SK-N-SH (cell line): ENCODE data around the gene RSPH4A. TPM values are rescaled to one million over a fixed set of nuclear protein-coding genes. Genes with fewer than 3 reads are reported as not detected.

Experiments
- CTCF ChIA-PET: fragments of 300-600, 350-600 bp; formaldehyde crosslinking; extraction: SDS; loops from one replicate; lab custom pipeline; 2021; lab: Yijun Ruan, JAX
- POLR2A ChIA-PET: fragments of 350-600 bp; sonication (Branson Sonifier 250); formaldehyde crosslinking; extraction: SDS; loops from one replicate; lab custom pipeline; 2020; ENCODE audit warnings: antibody characterized with exemption, inconsistent platforms; lab: Yijun Ruan, JAX
- DNase-seq: peaks from one replicate; pipeline ENCODE4 v3.0.0; 2012
- H2AFZ ChIP-seq: fragments of 200-600 bp; sonication (generic); 2 replicates; pipeline ENCODE4 v1.8.1; 2016; ENCODE audit warnings: antibody characterized with exemption, mild to moderate bottlenecking, low read depth
- H3F3A ChIP-seq: fragments of 200-600 bp; sonication (generic); replicated peaks from 2 replicates; pipeline ENCODE3; 2016; ENCODE audit warnings: antibody characterized with exemption, mild to moderate bottlenecking; ENCODE audit not compliant: insufficient read depth
- H3K27ac ChIP-seq, 2 experiments: fragments of 200-500 bp in 1 of 2; fragments of 200-600 bp in 1 of 2; sonication (Bioruptor generic) in 1 of 2; sonication (generic), shearing (Covaris generic) in 1 of 2; 2 replicates each; pipeline versions ENCODE4 v1.5.1 to v1.6.1; 2014 to 2016; ENCODE audit warnings: low read depth in 2 of 2, inconsistent platforms in 1 of 2, low read length in 1 of 2, mild to moderate bottlenecking in 1 of 2, mixed read lengths in 1 of 2
- H3K27me3 ChIP-seq: fragments of 200-600 bp; sonication (generic), shearing (Covaris generic); 2 replicates; pipeline ENCODE4 v1.6.1; 2016; ENCODE audit warnings: mixed run types; ENCODE audit not compliant: insufficient read depth
- H3K36me3 ChIP-seq, 2 experiments: fragments of 200-500 bp in 1 of 2; fragments of 200-600 bp in 1 of 2; sonication (Bioruptor generic) in 1 of 2; sonication (generic) in 1 of 2; replicated peaks in 1 of 2; 2 replicates each; pipeline versions ENCODE3 to v1.5.1; 2014 to 2016; ENCODE audit warnings: low read length in 1 of 2, mild to moderate bottlenecking in 1 of 2; ENCODE audit not compliant: insufficient read depth in 2 of 2, control insufficient read depth in 1 of 2
- H3K4me1 ChIP-seq, 2 experiments: fragments of 200-500 bp in 1 of 2; fragments of 200-600 bp in 1 of 2; sonication (Bioruptor generic) in 1 of 2; sonication (generic), shearing (Covaris generic) in 1 of 2; 2 replicates each; pipeline versions ENCODE4 v1.5.1 to v1.6.1; 2014 to 2016; ENCODE audit warnings: low read depth in 1 of 2, low read length in 1 of 2, mixed run types in 1 of 2; ENCODE audit not compliant: insufficient read depth in 2 of 2, control insufficient read depth in 1 of 2
- H3K4me2 ChIP-seq: fragments of 200-600 bp; sonication (generic), shearing (Covaris generic); 2 replicates; pipeline ENCODE4 v1.6.1; 2017; ENCODE audit warnings: mixed run types
- H3K4me3 ChIP-seq, 2 experiments: fragments of 200-500 bp in 1 of 2; fragments of 200-600 bp in 1 of 2; sonication (Bioruptor generic) in 1 of 2; sonication (generic), shearing (Covaris generic) in 1 of 2; 2 replicates each; pipeline versions ENCODE4 v1.5.1 to v1.8.1; 2014 to 2016; ENCODE audit warnings: low read depth in 2 of 2, inconsistent platforms in 1 of 2, low read length in 1 of 2, mild to moderate bottlenecking in 1 of 2, mixed read lengths in 1 of 2, moderate library complexity in 1 of 2
- H3K79me2 ChIP-seq: fragments of 200-600 bp; sonication (generic); 2 replicates; pipeline ENCODE4 v1.8.1; 2017; ENCODE audit warnings: mild to moderate bottlenecking; ENCODE audit not compliant: insufficient read depth
- H3K9ac ChIP-seq: fragments of 200-600 bp; sonication (generic); 2 replicates; pipeline ENCODE4 v1.6.1; 2017; ENCODE audit warnings: mixed run types
- H3K9me2 ChIP-seq: fragments of 200-600 bp; sonication (generic); 2 replicates; pipeline ENCODE4 v1.6.1; 2017; ENCODE audit warnings: mixed run types
- H3K9me3 ChIP-seq: fragments of 200-600 bp; sonication (generic); 2 replicates; pipeline ENCODE4 v1.6.1; 2017; ENCODE audit warnings: mixed run types, mild to moderate bottlenecking, moderate library complexity
- H4K20me1 ChIP-seq: fragments of 200-600 bp; sonication (generic); 2 replicates; pipeline ENCODE4 v1.6.1; 2017; ENCODE audit warnings: mild to moderate bottlenecking, mixed run types; ENCODE audit not compliant: insufficient read depth
- CHD2 ChIP-seq: fragments of 150-350 bp; IDR thresholded peaks from 2 replicates; pipeline ENCODE4 v1.6.1; 2018; ENCODE audit warnings: low read length; ENCODE audit not compliant: partially characterized antibody
- EP300 ChIP-seq, 2 experiments: IDR thresholded peaks; 2 replicates each; pipeline versions ENCODE4 v1.4.0 to v1.6.1; 2012; ENCODE audit warnings: borderline replicate concordance in 1 of 2, low read depth in 1 of 2, low read length in 1 of 2
- EZH2phosphoT487 ChIP-seq: fragments of 200-600 bp; sonication (generic); IDR thresholded peaks from 2 replicates; pipeline ENCODE4 v1.6.1; 2017; ENCODE audit warnings: low read depth, mixed run types, mild to moderate bottlenecking, antibody characterized with exemption, moderate library complexity, borderline replicate concordance
- FOXJ3 ChIP-seq: sonication (generic); formaldehyde crosslinking; IDR thresholded peaks from 2 replicates; pipeline ENCODE4 v1.5.1; 2020; ENCODE audit warnings: mild to moderate bottlenecking, missing genetic modification reagents
- FOXM1 ChIP-seq: IDR thresholded peaks from 2 replicates; pipeline ENCODE4 v1.4.0; 2012; ENCODE audit warnings: low read depth, mild to moderate bottlenecking
- GABPA ChIP-seq: IDR thresholded peaks from 2 replicates; pipeline ENCODE4 v1.4.0; 2012; ENCODE audit warnings: low read depth, mild to moderate bottlenecking
- GATA2 ChIP-seq: sonication (generic); formaldehyde crosslinking; IDR thresholded peaks from 2 replicates; pipeline ENCODE4 v1.5.0; 2020; ENCODE audit warnings: mild to moderate bottlenecking, missing genetic modification reagents
- JUND ChIP-seq: IDR thresholded peaks from 2 replicates; pipeline ENCODE4 v1.4.0; 2012
- MEF2A ChIP-seq: IDR thresholded peaks from 2 replicates; pipeline ENCODE4 v1.4.0; 2012; ENCODE audit warnings: low read depth, borderline replicate concordance
- MXI1 ChIP-seq: IDR thresholded peaks from 2 replicates; pipeline ENCODE4 v1.6.1; 2012; ENCODE audit warnings: mild to moderate bottlenecking, low read depth, low read length, improper control_type of control experiment
- NFIC ChIP-seq: IDR thresholded peaks from 2 replicates; pipeline ENCODE4 v1.4.0; 2012; ENCODE audit warnings: borderline replicate concordance
- NRF1 ChIP-seq: IDR thresholded peaks from 2 replicates; pipeline ENCODE4 v1.6.1; 2012; ENCODE audit warnings: low read depth, mild to moderate bottlenecking, low read length
- RAD21 ChIP-seq: IDR thresholded peaks from 2 replicates; pipeline ENCODE4 v1.6.1; 2012; ENCODE audit warnings: mild to moderate bottlenecking, low read length
- RCOR1 ChIP-seq: fragments of 150-350 bp; IDR thresholded peaks from 2 replicates; pipeline ENCODE4 v1.6.1; 2017; ENCODE audit warnings: antibody characterized with exemption, low read length
- RFX5 ChIP-seq: IDR thresholded peaks from 2 replicates; pipeline ENCODE4 v1.6.1; 2012; ENCODE audit warnings: mild to moderate bottlenecking, improper control_type of control experiment, low read length
- RXRA ChIP-seq: IDR thresholded peaks from 2 replicates; pipeline ENCODE4 v1.4.0; 2012; ENCODE audit warnings: low read depth, mild to moderate bottlenecking, borderline replicate concordance
- SIN3A ChIP-seq: IDR thresholded peaks from 2 replicates; pipeline ENCODE4 v1.6.1; 2012; ENCODE audit warnings: low read depth, mild to moderate bottlenecking, low read length, moderate library complexity, borderline replicate concordance
- SMC3 ChIP-seq: IDR thresholded peaks from 2 replicates; pipeline ENCODE4 v1.6.1; 2012; ENCODE audit warnings: low read depth, low read length, improper control_type of control experiment
- TAF1 ChIP-seq: IDR thresholded peaks from 2 replicates; pipeline ENCODE4 v1.6.1; 2012; ENCODE audit warnings: low read depth, mild to moderate bottlenecking, low read length, moderate library complexity, borderline replicate concordance
- TEAD4 ChIP-seq: IDR thresholded peaks from 2 replicates; pipeline ENCODE4 v1.4.0; 2012; ENCODE audit warnings: mild to moderate bottlenecking, borderline replicate concordance; ENCODE audit not compliant: insufficient read depth
- YY1 ChIP-seq: IDR thresholded peaks from 2 replicates; pipeline ENCODE4 v1.4.0; 2012; ENCODE audit warnings: low read depth, mild to moderate bottlenecking
- WGBS: methylation state at CpG from one replicate; pipeline ENCODE4 v1.1.6; 2017; ENCODE audit warnings: low lambda C conversion rate; 5-methylcytosine and 5-hydroxymethylcytosine counted together
- polyA plus RNA-seq, 3 experiments: library from polyadenylated mRNA; depleted of rRNA; stranded (reverse); fragments of >200 nt; gene quantifications; 2 replicates each; pipeline ENCODE4 v1.2.3, GENCODE V29; 2012
- TF ChIP-seq, protein P1 (sequence below): IDR thresholded peaks from 2 replicates; pipeline ENCODE4 v1.4.0; 2012; ENCODE audit warnings: low read depth, borderline replicate concordance
- TF ChIP-seq, protein P2 (sequence below): fragments of 150-350 bp; IDR thresholded peaks from 2 replicates; pipeline ENCODE4 v1.6.1; 2016; ENCODE audit warnings: mild to moderate bottlenecking, low read depth, low read length
- TF ChIP-seq, protein P3 (sequence below): fragments of 150-350 bp; IDR thresholded peaks from 2 replicates; pipeline ENCODE4 v1.6.1; 2017; ENCODE audit warnings: antibody characterized with exemption, low read length, low read depth, borderline replicate concordance
- TF ChIP-seq, protein P4 (sequence below): fragments of 200-600 bp; sonication (generic); IDR thresholded peaks from 2 replicates; pipeline ENCODE4 v1.6.1; 2017; ENCODE audit warnings: antibody characterized with exemption, mild to moderate bottlenecking, moderate library complexity
- TF ChIP-seq, protein P5 (sequence below): IDR thresholded peaks from 2 replicates; pipeline ENCODE4 v1.4.0; 2012; ENCODE audit warnings: low read depth
- TF ChIP-seq, protein P6 (sequence below): IDR thresholded peaks from 2 replicates; pipeline ENCODE4; 2012

Gene RSPH4A
- 0.30 and 0.37 TPM in 2 replicates for polyA plus RNA-seq (2012; rRNA removed)
- polyA plus RNA-seq (2012; cell fraction: cytosol; rRNA removed): 0.26 and 0.27 TPM in 2 replicates
- polyA plus RNA-seq (2012; cell fraction: nucleus; rRNA removed): 0.81 and 0.89 TPM in 2 replicates

DNA sequence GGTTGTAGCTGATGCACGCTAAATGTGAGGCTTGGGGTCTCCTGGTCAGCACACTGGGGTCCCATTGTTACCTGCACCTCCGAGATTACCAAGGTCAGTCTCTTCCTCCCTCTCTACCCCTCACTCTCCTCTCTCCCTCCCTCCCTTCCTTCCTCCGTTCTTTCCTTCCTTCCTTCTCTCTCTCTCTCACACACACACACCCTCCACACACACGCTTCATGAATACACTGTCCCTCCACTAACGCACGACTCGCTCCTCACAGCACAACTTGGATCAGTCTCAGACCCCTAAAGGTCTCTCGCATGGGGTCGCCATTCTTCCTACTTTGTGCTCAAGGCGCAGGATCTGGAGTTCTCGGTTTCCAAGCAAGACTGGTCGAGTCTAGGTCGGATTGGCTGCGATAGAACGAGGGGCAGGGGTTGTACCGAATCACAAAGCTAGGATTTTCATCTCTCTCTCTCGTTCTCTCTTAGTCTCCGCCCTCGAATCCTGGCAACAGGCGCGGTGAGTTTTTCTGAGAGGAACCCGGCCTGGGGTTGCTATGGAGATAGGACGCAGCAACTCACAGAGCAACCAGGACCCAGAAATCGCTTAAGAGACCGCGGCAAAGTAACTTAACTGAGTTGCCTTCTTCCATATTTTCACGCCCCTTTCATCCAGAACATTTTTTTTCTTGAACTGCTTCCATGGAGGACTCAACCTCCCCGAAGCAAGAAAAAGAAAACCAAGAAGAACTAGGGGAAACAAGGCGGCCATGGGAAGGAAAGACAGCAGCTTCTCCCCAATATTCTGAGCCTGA is at the start of gene RSPH4A:
RSPH4A (plus strand) TSS at position 543 of the 800 bp plus-strand sequence; CDS start at position 688, 145 bp downstream.
- Histone ChIP-seq H3K27ac (peak within 1 kb of the TSS; percentile 56 to 72), H3K9me2 (no peaks in the 10 kb centered on the region), H3K27me3 (no peaks in the 10 kb centered on the region), H3F3A (no peaks in the 10 kb centered on the region), H4K20me1 (no peaks in the 10 kb centered on the region), H3K4me1 (peaks cover 0 to 5% of the 10 kb centered on the region in 2 experiments; a peak in 1 of 4 replicates), H2AFZ (peak within 1 kb of the TSS; percentile 98), H3K4me3 (peak within 1 kb of the TSS; percentile 49 to 83), H3K79me2 (no peaks in the 10 kb centered on the region), H3K4me2 (peak within 1 kb of the TSS; percentile 92), H3K9ac (peak within 1 kb of the TSS; percentile 74), H3K9me3 (no peaks in the 10 kb centered on the region), H3K36me3 (no peaks in the 10 kb centered on the region)
- POLR2A ChIA-PET: interaction anchor here (0.6 to 1.3 kb wide), 5 partner anchors 14 to 64 kb away, joined by 3 to 5 read pairs (median 3); partner anchors contain the start of gene KPNA5
- CTCF ChIA-PET: interaction anchor here (0.6 to 2.1 kb wide), 8 partner anchors 11 to 347 kb away, joined by 3 to 6 read pairs (median 3); partner anchors contain the start of gene ZUP1
- peak; percentile 82 for DNase-seq
- WGBS: under 1% methylated on average over 29 of the region's 29 CpGs
- TF ChIP-seq, protein P1, sequence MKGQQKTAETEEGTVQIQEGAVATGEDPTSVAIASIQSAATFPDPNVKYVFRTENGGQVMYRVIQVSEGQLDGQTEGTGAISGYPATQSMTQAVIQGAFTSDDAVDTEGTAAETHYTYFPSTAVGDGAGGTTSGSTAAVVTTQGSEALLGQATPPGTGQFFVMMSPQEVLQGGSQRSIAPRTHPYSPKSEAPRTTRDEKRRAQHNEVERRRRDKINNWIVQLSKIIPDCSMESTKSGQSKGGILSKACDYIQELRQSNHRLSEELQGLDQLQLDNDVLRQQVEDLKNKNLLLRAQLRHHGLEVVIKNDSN: no peak
- TF ChIP-seq JUND (no peak), NFIC (no peak), RAD21 (peak; percentile 55), EP300 (IDR thresholded peaks at IDR 0.05; ENCODE audit: borderline replicate concordance in 1 of 2, low read depth in 1 of 2, low read length in 1 of 2) (peak in 1 of 2 experiments; percentile 53; a peak in 1 of 4 replicates), SIN3A (0 out of 2 replicates have a peak, but pooled peaks have one; percentile 6), YY1 (peak; percentile 61; the same call in 1 of the 2 replicates), GATA2 (CRISPR knock-in tag) (peak; percentile 28; the same call in 1 of the 2 replicates), FOXJ3 (CRISPR knock-in tag) (no peak), GABPA (no peak), RFX5 (peak; percentile 92), MEF2A (no peak), NRF1 (peak; percentile 45), TEAD4 (no peak), RXRA (no peak), MXI1 (peak; percentile 94), FOXM1 (no peak), TAF1 (peak; percentile 40), EZH2phosphoT487 (no peak), RCOR1 (no peak), SMC3 (peak; percentile 26; the same call in 1 of the 2 replicates), CHD2 (peak; percentile 71)
- TF ChIP-seq, protein P2, sequence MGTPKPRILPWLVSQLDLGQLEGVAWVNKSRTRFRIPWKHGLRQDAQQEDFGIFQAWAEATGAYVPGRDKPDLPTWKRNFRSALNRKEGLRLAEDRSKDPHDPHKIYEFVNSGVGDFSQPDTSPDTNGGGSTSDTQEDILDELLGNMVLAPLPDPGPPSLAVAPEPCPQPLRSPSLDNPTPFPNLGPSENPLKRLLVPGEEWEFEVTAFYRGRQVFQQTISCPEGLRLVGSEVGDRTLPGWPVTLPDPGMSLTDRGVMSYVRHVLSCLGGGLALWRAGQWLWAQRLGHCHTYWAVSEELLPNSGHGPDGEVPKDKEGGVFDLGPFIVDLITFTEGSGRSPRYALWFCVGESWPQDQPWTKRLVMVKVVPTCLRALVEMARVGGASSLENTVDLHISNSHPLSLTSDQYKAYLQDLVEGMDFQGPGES: peak; percentile 66
- TF ChIP-seq, protein P3, sequence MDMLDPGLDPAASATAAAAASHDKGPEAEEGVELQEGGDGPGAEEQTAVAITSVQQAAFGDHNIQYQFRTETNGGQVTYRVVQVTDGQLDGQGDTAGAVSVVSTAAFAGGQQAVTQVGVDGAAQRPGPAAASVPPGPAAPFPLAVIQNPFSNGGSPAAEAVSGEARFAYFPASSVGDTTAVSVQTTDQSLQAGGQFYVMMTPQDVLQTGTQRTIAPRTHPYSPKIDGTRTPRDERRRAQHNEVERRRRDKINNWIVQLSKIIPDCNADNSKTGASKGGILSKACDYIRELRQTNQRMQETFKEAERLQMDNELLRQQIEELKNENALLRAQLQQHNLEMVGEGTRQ: no peak
- TF ChIP-seq, protein P4, sequence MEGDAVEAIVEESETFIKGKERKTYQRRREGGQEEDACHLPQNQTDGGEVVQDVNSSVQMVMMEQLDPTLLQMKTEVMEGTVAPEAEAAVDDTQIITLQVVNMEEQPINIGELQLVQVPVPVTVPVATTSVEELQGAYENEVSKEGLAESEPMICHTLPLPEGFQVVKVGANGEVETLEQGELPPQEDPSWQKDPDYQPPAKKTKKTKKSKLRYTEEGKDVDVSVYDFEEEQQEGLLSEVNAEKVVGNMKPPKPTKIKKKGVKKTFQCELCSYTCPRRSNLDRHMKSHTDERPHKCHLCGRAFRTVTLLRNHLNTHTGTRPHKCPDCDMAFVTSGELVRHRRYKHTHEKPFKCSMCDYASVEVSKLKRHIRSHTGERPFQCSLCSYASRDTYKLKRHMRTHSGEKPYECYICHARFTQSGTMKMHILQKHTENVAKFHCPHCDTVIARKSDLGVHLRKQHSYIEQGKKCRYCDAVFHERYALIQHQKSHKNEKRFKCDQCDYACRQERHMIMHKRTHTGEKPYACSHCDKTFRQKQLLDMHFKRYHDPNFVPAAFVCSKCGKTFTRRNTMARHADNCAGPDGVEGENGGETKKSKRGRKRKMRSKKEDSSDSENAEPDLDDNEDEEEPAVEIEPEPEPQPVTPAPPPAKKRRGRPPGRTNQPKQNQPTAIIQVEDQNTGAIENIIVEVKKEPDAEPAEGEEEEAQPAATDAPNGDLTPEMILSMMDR: peak; percentile 39
- TF ChIP-seq, protein P5, sequence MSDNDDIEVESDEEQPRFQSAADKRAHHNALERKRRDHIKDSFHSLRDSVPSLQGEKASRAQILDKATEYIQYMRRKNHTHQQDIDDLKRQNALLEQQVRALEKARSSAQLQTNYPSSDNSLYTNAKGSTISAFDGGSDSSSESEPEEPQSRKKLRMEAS: no peak
- TF ChIP-seq, protein P6, sequence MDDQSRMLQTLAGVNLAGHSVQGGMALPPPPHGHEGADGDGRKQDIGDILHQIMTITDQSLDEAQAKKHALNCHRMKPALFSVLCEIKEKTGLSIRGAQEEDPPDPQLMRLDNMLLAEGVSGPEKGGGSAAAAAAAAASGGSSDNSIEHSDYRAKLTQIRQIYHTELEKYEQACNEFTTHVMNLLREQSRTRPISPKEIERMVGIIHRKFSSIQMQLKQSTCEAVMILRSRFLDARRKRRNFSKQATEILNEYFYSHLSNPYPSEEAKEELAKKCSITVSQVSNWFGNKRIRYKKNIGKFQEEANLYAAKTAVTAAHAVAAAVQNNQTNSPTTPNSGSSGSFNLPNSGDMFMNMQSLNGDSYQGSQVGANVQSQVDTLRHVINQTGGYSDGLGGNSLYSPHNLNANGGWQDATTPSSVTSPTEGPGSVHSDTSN: peak; percentile 99
